GM12878 (cell line): ENCODE data around the gene SPOP. TPM values are rescaled to one million over a fixed set of nuclear protein-coding genes. Genes with fewer than 3 reads are reported as not detected.

ENCODE experiments used
- ATAC-seq: fragments of 200-7000 bp; cut with Tn5 transposase; 3 replicates; pipeline ENCODE4 v1.9.1; 2020; ENCODE audit warnings: mild to moderate bottlenecking, moderate library complexity
- BruUV-seq: library from RNA; stranded (reverse); fragments of 400-500 nt; replicated peaks from 2 replicates; lab custom pipeline; 2021; lab: Mats Ljungman, UMichigan
- CTCF ChIA-PET: fragments of 300-600 bp; sonication (Branson Sonifier 250); formaldehyde crosslinking; extraction: SDS; loops from one replicate; lab custom pipeline; 2021; ENCODE audit warnings: inconsistent platforms; lab: Yijun Ruan, JAX
- POLR2A ChIA-PET: fragments of 350-600 bp; formaldehyde crosslinking; extraction: SDS; loops from one replicate; lab custom pipeline; 2021; ENCODE audit warnings: inconsistent platforms; lab: Charles Lee
- RAD21 ChIA-PET: fragments of 300-600 bp; sonication (Branson Sonifier 250); formaldehyde crosslinking; loops from one replicate; lab custom pipeline; 2023; ENCODE audit warnings: antibody characterized with exemption; ENCODE audit not compliant: unreplicated experiment; lab: Charles Lee
- SMC1A ChIA-PET: fragments of 300-600 bp; sonication (Branson Sonifier 250); formaldehyde crosslinking; loops from one replicate; lab custom pipeline; 2023; ENCODE audit not compliant: unreplicated experiment, uncharacterized antibody; lab: Charles Lee
- DNase-seq: peaks from one replicate; pipeline ENCODE4 v3.0.0-alpha.2; 2011; ENCODE audit warnings: low read depth, low spot score
- FAIRE-seq: peaks from 3 replicates; lab custom pipeline; 2011; peaks lifted over from hg19 to GRCh38; lab: Jason Lieb, UNC
- H2AFZ ChIP-seq: 2 replicates; pipeline ENCODE4 v1.6.0; 2011; ENCODE audit warnings: low read depth, low read length, control low read depth; ENCODE audit not compliant: control insufficient read depth
- H3K27ac ChIP-seq: 2 replicates; pipeline ENCODE4 v1.5.1; 2011; ENCODE audit warnings: control low read depth; ENCODE audit not compliant: control insufficient read depth, insufficient read depth
- H3K27me3 ChIP-seq, 2 experiments: replicated peaks in 1 of 2; 2 replicates each; pipeline versions ENCODE4 v1.6.0 to v1.6.1; 2011; ENCODE audit warnings: low read length in 1 of 2; ENCODE audit not compliant: control insufficient read depth in 2 of 2, insufficient read depth in 2 of 2
- H3K36me3 ChIP-seq, 2 experiments: 2 replicates each; pipeline ENCODE4 v1.5.1; 2011; ENCODE audit warnings: low read length in 1 of 2; ENCODE audit not compliant: control insufficient read depth in 2 of 2, insufficient read depth in 2 of 2
- H3K4me1 ChIP-seq: 2 replicates; pipeline ENCODE4 v1.6.1; 2011; ENCODE audit warnings: mild to moderate bottlenecking, low read length, moderate library complexity, mixed read lengths; ENCODE audit not compliant: control insufficient read depth, insufficient read depth
- H3K4me2 ChIP-seq: 2 replicates; pipeline ENCODE4 v1.6.0; 2011; ENCODE audit warnings: control low read depth; ENCODE audit not compliant: control insufficient read depth, insufficient read depth
- H3K4me3 ChIP-seq: fragments of 200-600 bp; sonication (generic); 2 replicates; pipeline ENCODE4 v1.5.1; 2016
- H3K79me2 ChIP-seq: 2 replicates; pipeline ENCODE4 v1.6.0; 2011; ENCODE audit warnings: low read length; ENCODE audit not compliant: control insufficient read depth, insufficient read depth
- H3K9ac ChIP-seq: 2 replicates; pipeline ENCODE4 v1.8.0; 2011; ENCODE audit warnings: low read length, control low read depth, mixed read lengths; ENCODE audit not compliant: control insufficient read depth, insufficient read depth
- H3K9me3 ChIP-seq: replicated peaks from 3 replicates; pipeline ENCODE4 v1.5.1; 2011; ENCODE audit warnings: mild to moderate bottlenecking, low read length; ENCODE audit not compliant: control insufficient read depth, insufficient read depth
- H4K20me1 ChIP-seq: 2 replicates; pipeline ENCODE4 v1.6.0; 2011; ENCODE audit not compliant: control insufficient read depth, insufficient read depth
- BCL3 ChIP-seq: IDR thresholded peaks from 2 replicates; pipeline ENCODE4 v1.6.1; 2011; ENCODE audit warnings: borderline replicate concordance, low read depth, mild to moderate bottlenecking, moderate library complexity, low read length; ENCODE audit not compliant: insufficient read depth, poor library complexity, severe bottlenecking
- GATAD2B ChIP-seq: fragments of 450-650 bp; conservative IDR thresholded peaks from 2 replicates; pipeline ENCODE4 v1.6.1; 2017; ENCODE audit warnings: low read depth, mild to moderate bottlenecking, moderate library complexity
- JUNB ChIP-seq: IDR thresholded peaks from 2 replicates; pipeline ENCODE4 v1.6.1; 2016; ENCODE audit warnings: antibody characterized with exemption, mild to moderate bottlenecking
- MTA2 ChIP-seq: fragments of 450-650 bp; IDR thresholded peaks from 2 replicates; pipeline ENCODE4 v1.6.1; 2016; ENCODE audit warnings: low read depth, mild to moderate bottlenecking, moderate library complexity
- MYC ChIP-seq: IDR thresholded peaks from 2 replicates; pipeline ENCODE4 v1.6.1; 2011; ENCODE audit warnings: mild to moderate bottlenecking, low read length, moderate library complexity, inconsistent platforms; ENCODE audit not compliant: insufficient read depth, insufficient replicate concordance, insufficient read length, severe bottlenecking
- NRF1 ChIP-seq: conservative IDR thresholded peaks from 2 replicates; pipeline ENCODE4 v1.6.1; 2011; ENCODE audit warnings: mild to moderate bottlenecking, low read depth, low read length, improper control_type of control experiment
- PKNOX1 ChIP-seq: fragments of 450-650 bp; IDR thresholded peaks from 2 replicates; pipeline ENCODE4 v1.6.1; 2016; ENCODE audit warnings: mild to moderate bottlenecking
- RELA ChIP-seq: fragments of 450-650 bp; IDR thresholded peaks from 2 replicates; pipeline ENCODE4 v1.8.0; 2014; ENCODE audit warnings: borderline replicate concordance; ENCODE audit not compliant: partially characterized antibody
- SMARCA5 ChIP-seq: fragments of 450-650 bp; IDR thresholded peaks from 2 replicates; pipeline ENCODE4 v1.6.1; 2017; ENCODE audit warnings: mild to moderate bottlenecking
- SMC3 ChIP-seq: IDR thresholded peaks from 2 replicates; pipeline ENCODE4 v1.6.1; 2011; ENCODE audit warnings: low read length, improper control_type of control experiment, borderline replicate concordance
- SREBF2 ChIP-seq: IDR thresholded peaks from 2 replicates; pipeline ENCODE4 v1.6.1; 2012; ENCODE audit warnings: mild to moderate bottlenecking, low read length
- TCF3 ChIP-seq: IDR thresholded peaks from 2 replicates; pipeline ENCODE4 v1.6.1; 2012; ENCODE audit warnings: low read depth, mild to moderate bottlenecking, low read length, borderline replicate concordance; ENCODE audit not compliant: insufficient read depth
- ZBED1 ChIP-seq: IDR thresholded peaks from 2 replicates; pipeline ENCODE4 v1.6.1; 2016; ENCODE audit warnings: borderline replicate concordance
- ZBTB11 ChIP-seq: fragments of 450-650 bp; formaldehyde crosslinking; IDR thresholded peaks from 2 replicates; pipeline ENCODE4 v1.5.0; 2022; ENCODE audit warnings: mild to moderate bottlenecking, missing genetic modification characterization
- ZNF622 ChIP-seq: fragments of 450-650 bp; IDR thresholded peaks from 2 replicates; pipeline ENCODE4 v1.6.1; 2017; ENCODE audit warnings: mild to moderate bottlenecking, inconsistent platforms
- WGBS: methylation state at CpG from one replicate; pipeline ENCODE4 v1.1.6; 2016; ENCODE audit warnings: low lambda C conversion rate; ENCODE audit not compliant: insufficient replicate concordance, insufficient coverage; ENCODE audit errors: missing lambda C conversion rate; 5-methylcytosine and 5-hydroxymethylcytosine counted together
- in situ Hi-C: fragments of 300-500 bp; cut with MboI; formaldehyde crosslinking; loops from 9 replicates; pipeline ENCODE4 v1.14.3; 2018; ENCODE audit warnings: mixed read lengths
- intact Hi-C: fragments of 100-400 bp; cut with micrococcal nuclease; formaldehyde crosslinking; loops from one replicate; pipeline ENCODE4 v1.14.2; 2022; ENCODE audit not compliant: unreplicated experiment
- polyA plus RNA-seq, 11 experiments: library from polyadenylated mRNA; depleted of rRNA in 4 of 11; unstranded in 6 of 11; stranded (reverse) in 5 of 11; fragments of >200 nt; fragmentation: Nextera tagmentation in 4 of 11; fragmentation: Illumina TruSeq in 1 of 11; extraction: Ambion mirVana in 4 of 11; extraction: Trizol in 1 of 11; gene quantifications; 1 replicate in 1 of 11; 2 replicates in 10 of 11; pipeline versions ENCODE4 v1.2.1 to v1.2.3, GENCODE V29; 2011 to 2016; ENCODE audit warnings: inconsistent platforms in 2 of 11, missing spikeins in 2 of 11, low read depth in 1 of 11
- total RNA-seq, 4 experiments: library from RNA; depleted of rRNA in 3 of 4; stranded (reverse); fragments of >200 nt in 3 of 4; fragmentation: Illumina TruSeq in 1 of 4; extraction: Trizol in 1 of 4; gene quantifications; 2 replicates each; pipeline versions ENCODE4 v1.2.1 to v1.2.3, GENCODE V29; 2013 to 2021

Gene SPOP
- total and polyA plus RNA-seq, 10 of the 15 experiments (the other 5 are each of a cell fraction or from before 2014, with no cell fraction given): 35.1 to 80.4 (median 44.7) TPM

DNA sequence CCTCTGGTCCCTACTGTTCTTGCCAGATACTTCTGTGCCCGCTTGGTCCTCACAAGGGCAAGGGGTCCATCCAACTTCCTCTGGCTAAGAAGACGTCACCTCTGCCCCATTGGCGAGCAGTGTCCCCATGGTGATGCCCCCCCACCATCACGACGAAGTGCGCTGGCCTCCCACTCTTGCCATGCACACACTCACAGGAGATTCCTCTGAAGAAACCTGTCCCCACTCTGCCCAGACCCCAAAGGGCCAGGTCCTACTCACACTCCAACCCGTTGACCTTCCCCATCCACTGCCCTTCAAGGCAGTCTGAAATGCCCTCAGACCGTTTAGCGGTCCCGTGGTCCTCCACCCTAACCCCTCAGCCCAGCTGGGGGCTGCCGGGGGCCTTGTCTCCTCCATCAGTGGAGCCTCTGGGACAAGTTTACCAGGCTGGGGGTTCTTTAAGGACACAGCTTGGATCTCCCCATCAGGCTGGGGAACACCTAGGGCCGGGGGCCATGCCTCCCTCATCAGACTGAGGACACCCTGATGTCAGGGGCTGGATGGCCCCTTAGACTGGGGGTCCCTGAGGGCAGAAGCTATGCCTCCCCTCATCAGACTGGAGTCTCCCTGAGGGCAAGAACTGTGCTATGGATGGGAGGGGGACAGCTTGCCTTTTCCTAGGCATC lies 95.7 kb downstream of the SPOP start (continued):
- TF ChIP-seq ZBTB11 (no peak), MTA2 (no peak)

GRCh38 chr17:49581648-49581998 lies 96.3 kb downstream of the SPOP start:
- FAIRE-seq: no peak
- RAD21 ChIA-PET: no interaction called here
- Histone ChIP-seq H3K4me2 (no peak overlapping the region), H3K4me1 (no peaks in the 10 kb centered on the region; the same call in 1 of the 2 replicates), H3K79me2 (no peaks in the 10 kb centered on the region), H2AFZ (no peak overlapping the region), H4K20me1 (no peaks in the 10 kb centered on the region), H3K9ac (no peak overlapping the region), H3K9me3 (no peaks in the 10 kb centered on the region), H3K27ac (no peak overlapping the region), H3K4me3 (no peak overlapping the region), H3K36me3 (no peaks in the 10 kb centered on the region), H3K27me3 (peaks cover 0 to 5% of the 10 kb centered on the region in 2 experiments; a peak in 3 of 4 replicates)
- in situ Hi-C loops (no loop called here), intact Hi-C loops (no loop called here)
- SMC1A ChIA-PET: interaction anchor here (1.1 to 2.6 kb wide), 2 partner anchors 114 to 117 kb away, joined by 3 to 11 read pairs; no protein-coding TSS in a partner anchor
- 47% methylated on average over 6 of the region's 6 CpGs for WGBS
- no peak for DNase-seq
- POLR2A ChIA-PET: no interaction called here
- ATAC-seq: no peak
- BruUV-seq: no TSS peak
- CTCF ChIA-PET: interaction anchor here (0.6 to 17.8 kb wide), 2 partner anchors 107 to 114 kb away, joined by 3 to 483 read pairs; no protein-coding TSS in a partner anchor
- TF ChIP-seq GATAD2B (no peak), ZBED1 (no peak), TCF3 (no peak), RELA (no peak), SMC3 (no peak), SMARCA5 (no peak), PKNOX1 (no peak), NRF1 (no peak), SREBF2 (no peak), JUNB (no peak), MYC (no peak), BCL3 (no peak), ZNF622 (no peak)
